CD4-positive, alpha-beta T cell treated with Interleukin-17A for 4 hours (primary cell): ENCODE data around the gene BAHD1.

Source experiments
- DNase-seq: peaks from one replicate; pipeline ENCODE4 v3.0.0-alpha.2; 2020; ENCODE audit warnings: mixed read lengths

The BAHD1 gene

DNA sequence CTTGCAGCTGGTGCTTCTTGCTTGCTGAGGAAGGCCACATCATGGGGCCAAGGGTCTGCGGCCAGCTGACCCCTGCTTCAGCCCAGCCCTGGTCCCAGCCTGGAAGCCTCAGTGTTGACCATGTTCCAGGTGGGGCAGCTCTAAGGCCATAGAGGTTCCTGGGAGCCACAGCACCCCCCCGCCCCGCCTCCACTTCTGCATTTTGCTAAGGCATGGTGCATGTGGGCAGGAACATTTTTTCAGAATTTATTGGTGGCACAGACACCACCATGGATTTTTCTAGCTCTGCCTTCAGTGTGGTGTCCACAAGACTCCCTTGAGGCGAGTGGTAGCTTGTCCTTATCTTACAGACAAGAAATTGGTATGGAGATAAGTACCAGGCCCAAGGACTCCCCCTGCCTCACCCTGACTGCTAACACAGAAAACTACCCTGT is 28.2 kb downstream of the BAHD1 start:
- DNase-seq = no peak

- DNase-seq = no peak
Observed at GRCh38 chr15:40469776-40470390, 29.1 kb downstream of the BAHD1 start.

GRCh38 chr15:40470423-40471104 is 29.8 kb downstream of the BAHD1 start, which contains the start of gene CHST14:
TSS of gene CHST14 (plus strand) at chr15:40470984. CDS start at chr15:40471214, 230 bp downstream.
- DNase-seq = peak; percentile 78

GRCh38 chr15:40471105-40471807 is 30.5 kb downstream of the BAHD1 start:
- DNase-seq = peak; percentile 39

GRCh38 chr15:40471808-40472150 is 31.0 kb downstream of the BAHD1 start:
- DNase-seq = peak; percentile 39

DNA sequence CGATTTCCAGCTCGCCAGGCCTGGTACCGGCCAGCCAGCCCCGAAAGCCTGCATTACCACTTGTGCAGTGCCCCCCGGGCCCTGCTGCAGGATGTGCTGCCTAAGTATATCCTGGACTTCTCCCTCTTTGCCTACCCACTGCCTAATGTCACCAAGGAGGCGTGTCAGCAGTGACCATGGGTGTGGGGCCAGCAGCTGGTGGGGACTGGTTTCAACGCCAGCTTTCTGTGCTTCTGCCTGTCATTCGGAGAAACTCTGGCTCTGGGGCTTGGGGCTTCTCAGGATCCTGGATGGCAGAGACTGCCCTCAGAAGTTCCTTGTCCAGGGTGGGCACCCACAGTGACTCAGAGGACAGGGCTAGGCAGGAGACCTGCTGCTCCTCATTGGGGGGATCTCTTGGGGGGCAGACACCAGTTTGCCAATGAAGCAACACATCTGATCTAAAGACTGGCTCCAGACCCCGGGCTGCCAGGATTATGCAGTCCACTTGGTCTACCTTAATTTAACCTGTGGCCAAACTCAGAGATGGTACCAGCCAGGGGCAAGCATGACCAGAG is 31.5 kb downstream of the BAHD1 start:
- DNase-seq = no peak

DNA sequence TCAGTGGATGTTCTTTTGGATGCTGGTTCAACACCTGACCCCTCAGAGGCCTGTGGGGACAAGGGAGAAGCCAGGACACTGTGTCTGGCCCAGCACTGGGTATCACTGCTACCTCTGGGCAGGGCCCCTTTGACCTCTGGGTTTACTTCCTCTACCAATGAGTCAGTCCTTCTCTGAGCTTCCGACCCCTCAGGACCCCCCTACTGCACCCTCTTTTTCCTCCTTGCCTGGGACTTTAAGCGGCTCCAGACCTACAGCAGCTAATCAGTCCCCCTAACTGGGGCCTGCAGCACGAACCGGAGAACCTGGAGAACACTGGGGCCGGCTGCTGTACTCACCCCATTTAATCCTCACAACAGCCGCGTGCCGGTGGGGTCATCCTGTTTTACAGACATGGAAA is 33.8 kb downstream of the BAHD1 start:
- DNase-seq = no peak

DNA sequence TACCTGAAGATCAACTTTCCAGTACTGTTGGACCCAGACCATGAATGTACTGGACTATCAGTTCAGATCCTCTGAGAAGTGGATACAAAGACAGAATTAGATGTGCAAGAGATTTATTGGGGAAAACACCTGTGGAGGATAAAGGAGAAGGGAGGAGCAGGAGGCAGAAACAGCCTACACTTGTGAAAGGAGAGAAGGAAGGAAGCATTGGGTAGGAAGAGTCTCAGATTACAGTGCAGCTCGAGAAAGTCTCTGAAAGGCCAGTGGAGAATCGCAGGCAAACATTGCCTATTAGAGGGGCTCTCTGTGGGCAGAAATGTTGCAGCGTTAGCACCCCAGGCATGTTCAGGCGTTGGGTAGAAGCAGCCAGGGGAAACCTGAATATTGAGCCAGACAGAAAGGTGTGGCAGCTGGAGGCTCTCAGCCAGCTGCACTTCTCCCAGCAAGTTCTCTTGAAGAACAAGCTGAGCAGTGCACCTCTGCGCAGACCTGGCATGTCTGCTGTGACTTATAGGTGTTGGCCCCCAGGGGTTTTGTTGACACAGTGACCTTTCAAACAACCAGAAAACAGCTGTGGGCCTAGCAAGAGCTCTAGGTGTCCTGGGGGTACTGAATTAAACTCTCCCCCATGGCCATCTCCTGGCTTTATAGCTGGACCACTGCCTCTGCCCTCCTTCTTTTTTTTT is 37.0 kb downstream of the BAHD1 start:
- no peak for DNase-seq

DNA sequence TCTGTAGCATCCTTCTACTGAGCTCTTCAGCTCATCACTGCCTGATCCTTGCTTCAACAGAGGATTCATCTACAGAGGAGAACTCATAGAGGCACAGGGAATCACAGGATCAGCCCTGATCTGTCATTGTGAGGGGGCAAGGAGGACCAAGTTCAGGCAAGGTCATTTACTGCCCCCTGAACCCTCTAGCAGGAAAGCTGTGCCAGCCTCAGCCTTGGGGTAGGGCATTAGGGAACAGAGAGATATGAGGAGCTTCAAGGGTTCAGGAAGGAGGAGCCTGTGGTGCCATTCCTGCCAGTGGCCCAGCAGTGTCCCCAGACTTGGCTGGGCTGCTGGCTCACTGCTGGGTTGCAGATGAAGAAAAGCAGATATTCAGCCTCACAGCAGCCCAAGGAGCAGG is 38.3 kb downstream of the BAHD1 start:
- no peak for DNase-seq

DNA sequence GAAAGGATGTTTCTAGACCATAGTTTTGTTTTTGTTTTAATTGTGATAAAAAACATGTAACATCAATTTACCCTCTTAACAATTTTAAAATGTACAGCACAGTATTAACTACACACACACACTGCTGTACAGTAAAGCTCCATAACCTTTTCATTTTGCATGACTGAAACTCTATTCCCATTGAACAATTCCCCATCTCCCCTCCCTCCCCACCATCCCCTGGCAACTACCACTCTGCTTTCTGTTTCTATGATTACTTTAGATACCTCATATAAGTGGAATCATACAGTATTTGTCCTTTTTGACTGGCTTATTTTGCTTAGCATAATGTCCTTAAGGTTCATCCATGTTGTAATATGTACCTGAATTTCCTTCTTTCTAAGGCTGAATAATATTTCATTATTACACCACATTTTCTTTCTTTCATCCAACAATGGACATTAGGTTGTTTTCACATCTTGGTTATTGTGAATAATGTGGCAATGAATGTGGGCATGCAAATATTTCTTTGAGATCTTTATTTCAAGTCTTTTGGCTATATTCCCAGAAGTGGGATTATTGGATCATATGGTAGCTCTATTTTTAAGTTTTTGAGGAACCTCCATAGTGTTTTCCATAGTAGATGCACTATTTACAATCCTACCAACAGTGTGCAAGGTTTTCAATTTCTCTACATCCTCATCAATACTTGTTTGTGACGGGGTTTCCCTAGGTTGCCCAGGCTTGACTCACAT is 40.8 kb downstream of the BAHD1 start:
- no peak for DNase-seq

- DNase-seq = no peak
Observed at GRCh38 chr15:40483919-40484318, 43.2 kb downstream of the BAHD1 start.

DNA sequence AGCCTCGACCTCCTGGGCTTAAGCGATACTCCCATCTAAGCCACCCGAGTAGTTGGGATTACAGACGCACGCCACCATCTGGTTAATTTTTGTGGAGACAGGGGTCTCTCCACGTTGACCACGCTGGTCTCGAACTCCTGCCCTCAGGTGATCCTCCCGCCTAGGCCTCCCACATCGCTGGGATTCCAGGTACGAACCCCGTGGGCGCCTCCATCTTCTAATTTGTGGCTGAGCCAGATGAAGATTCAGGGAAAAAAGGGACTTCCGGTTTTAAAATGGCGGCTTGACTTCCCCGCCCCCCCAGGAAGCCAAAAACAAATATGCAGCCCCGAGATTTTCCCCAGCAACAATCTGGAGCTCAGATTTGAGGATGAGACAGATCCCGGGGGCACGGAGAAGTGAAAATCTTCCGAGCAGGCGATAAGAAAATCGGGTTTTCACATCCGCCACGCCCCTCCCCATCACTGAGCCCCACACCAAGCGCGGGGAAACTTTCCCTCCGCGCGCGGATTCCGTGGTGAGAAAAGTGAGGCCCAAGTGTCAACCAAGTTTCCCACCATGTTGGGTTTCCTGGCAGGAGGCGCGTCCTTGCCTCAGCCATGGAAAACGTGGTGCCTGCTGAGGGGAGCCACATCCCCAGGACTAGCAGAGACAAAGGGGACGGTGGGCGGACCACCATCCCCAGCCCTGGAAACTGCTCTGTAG is 45.5 kb downstream of the BAHD1 start:
- no peak for DNase-seq

- DNase-seq = no peak
Observed at GRCh38 chr15:40487816-40488682, 47.3 kb downstream of the BAHD1 start.

GRCh38 chr15:40489274-40490175 is 48.8 kb downstream of the BAHD1 start:
- DNase-seq = no peak

GRCh38 chr15:40493089-40493840 is 52.5 kb downstream of the BAHD1 start:
- DNase-seq = peak; percentile 62

DNA sequence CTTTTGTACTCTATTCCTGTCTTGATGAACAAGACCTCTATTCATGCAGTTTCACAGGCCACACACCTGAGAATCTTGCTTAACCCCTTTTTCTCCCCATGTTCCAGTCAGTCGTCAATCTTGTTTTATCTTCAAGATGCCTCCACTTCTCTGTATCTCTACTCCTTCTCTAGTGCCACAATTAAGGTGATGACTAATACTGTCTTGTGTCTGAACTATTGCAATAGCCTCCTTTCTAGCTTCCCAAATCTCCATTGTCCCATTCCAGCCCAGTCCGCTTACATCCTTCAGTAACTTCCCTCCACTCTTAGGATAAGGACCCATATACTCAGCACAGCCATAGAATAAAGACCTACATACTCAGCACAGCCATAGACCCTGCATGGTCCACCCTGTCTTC is 54.8 kb downstream of the BAHD1 start:
- DNase-seq = no peak

DNA sequence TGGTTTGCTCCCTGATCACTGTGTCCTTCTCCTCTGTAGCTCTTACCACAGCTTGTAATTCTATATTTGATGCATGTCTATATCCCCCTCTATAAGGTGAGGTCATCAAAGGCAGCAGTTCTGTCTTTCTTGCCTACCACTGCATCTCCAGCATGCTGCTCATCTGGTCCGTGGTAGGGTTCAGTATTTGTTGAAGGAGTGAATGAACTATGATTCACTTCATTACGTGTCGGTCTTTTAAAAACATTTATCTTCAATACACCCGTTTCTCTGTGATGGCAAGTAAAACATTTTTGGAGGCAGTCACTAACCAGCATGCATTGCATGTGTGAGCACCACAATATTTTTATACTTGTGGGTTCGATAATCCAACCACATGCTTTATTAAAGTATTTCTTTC is 57.7 kb downstream of the BAHD1 start:
- no peak for DNase-seq

GRCh38 chr15:40498891-40499290 is 58.1 kb downstream of the BAHD1 start:
- DNase-seq = no peak

- DNase-seq = no peak
Observed at GRCh38 chr15:40499931-40500330, 59.2 kb downstream of the BAHD1 start.
